Transverse colon (tissue), 3 donors: ENCODE data around the gene CCDC148.

Experiments used
- EP300 ChIP-seq: sonication (generic); formaldehyde crosslinking; IDR thresholded peaks from one replicate; pipeline ENCODE4 v1.6.1; 2017; ENCODE audit warnings: antibody characterized with exemption, low read depth
- TF ChIP-seq, protein P1 (sequence below), 5 experiments: fragments of 200-600 bp in 3 of 5; fragments of 450-650 bp in 2 of 5; sonication (generic) in 3 of 5; IDR thresholded peaks; 1 replicate in 2 of 5; 2 replicates in 3 of 5; pipeline ENCODE4 v1.5.1; 2016 to 2017; ENCODE audit warnings: antibody characterized with exemption in 5 of 5, inconsistent platforms in 3 of 5, mild to moderate bottlenecking in 2 of 5, moderate library complexity in 1 of 5

DNA sequence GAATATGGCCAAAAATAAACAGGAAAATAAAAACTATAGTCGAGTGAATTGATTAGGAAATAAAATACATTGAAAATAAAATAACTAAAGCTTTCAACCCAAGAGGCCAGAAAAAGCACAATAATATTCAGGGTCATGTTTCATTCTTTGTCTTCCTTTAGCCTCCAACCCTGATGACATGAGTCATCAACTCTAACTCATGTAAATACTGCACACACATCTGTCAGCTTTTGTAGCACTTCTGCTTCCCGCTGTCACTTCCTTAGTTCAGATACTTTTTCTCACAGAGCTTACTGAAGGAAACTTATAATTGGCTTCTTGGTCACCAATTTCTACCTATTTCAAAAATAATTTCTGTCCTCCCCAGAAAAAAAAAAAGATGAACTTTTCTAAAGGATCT, 242.1 kb downstream of the CCDC148 start:
- TF ChIP-seq, protein P1, sequence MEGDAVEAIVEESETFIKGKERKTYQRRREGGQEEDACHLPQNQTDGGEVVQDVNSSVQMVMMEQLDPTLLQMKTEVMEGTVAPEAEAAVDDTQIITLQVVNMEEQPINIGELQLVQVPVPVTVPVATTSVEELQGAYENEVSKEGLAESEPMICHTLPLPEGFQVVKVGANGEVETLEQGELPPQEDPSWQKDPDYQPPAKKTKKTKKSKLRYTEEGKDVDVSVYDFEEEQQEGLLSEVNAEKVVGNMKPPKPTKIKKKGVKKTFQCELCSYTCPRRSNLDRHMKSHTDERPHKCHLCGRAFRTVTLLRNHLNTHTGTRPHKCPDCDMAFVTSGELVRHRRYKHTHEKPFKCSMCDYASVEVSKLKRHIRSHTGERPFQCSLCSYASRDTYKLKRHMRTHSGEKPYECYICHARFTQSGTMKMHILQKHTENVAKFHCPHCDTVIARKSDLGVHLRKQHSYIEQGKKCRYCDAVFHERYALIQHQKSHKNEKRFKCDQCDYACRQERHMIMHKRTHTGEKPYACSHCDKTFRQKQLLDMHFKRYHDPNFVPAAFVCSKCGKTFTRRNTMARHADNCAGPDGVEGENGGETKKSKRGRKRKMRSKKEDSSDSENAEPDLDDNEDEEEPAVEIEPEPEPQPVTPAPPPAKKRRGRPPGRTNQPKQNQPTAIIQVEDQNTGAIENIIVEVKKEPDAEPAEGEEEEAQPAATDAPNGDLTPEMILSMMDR (IDR thresholded peaks at IDR 0.05) = no peak
- no peak for TF ChIP-seq EP300
